SK-N-SH (cell line): ENCODE measurements around the gene PPP2R2B.

Experiments
- CHD2 ChIP-seq: fragments of 150-350 bp; IDR thresholded peaks from 2 replicates; pipeline ENCODE4 v1.6.1; 2018; ENCODE audit warnings: low read length; ENCODE audit not compliant: partially characterized antibody
- EP300 ChIP-seq, 2 experiments: IDR thresholded peaks; 2 replicates each; pipeline versions ENCODE4 v1.4.0 to v1.6.1; 2012; ENCODE audit warnings: borderline replicate concordance in 1 of 2, low read depth in 1 of 2, low read length in 1 of 2
- MXI1 ChIP-seq: IDR thresholded peaks from 2 replicates; pipeline ENCODE4 v1.6.1; 2012; ENCODE audit warnings: mild to moderate bottlenecking, low read depth, low read length, improper control_type of control experiment
- POLR2AphosphoS5 ChIP-seq: IDR thresholded peaks from 2 replicates; pipeline ENCODE4 v1.6.1; 2012; ENCODE audit warnings: low read depth, low read length
- RAD21 ChIP-seq: IDR thresholded peaks from 2 replicates; pipeline ENCODE4 v1.6.1; 2012; ENCODE audit warnings: mild to moderate bottlenecking, low read length
- RFX5 ChIP-seq: IDR thresholded peaks from 2 replicates; pipeline ENCODE4 v1.6.1; 2012; ENCODE audit warnings: mild to moderate bottlenecking, improper control_type of control experiment, low read length
- TAF1 ChIP-seq: IDR thresholded peaks from 2 replicates; pipeline ENCODE4 v1.6.1; 2012; ENCODE audit warnings: low read depth, mild to moderate bottlenecking, low read length, moderate library complexity, borderline replicate concordance
- TEAD4 ChIP-seq: IDR thresholded peaks from 2 replicates; pipeline ENCODE4 v1.4.0; 2012; ENCODE audit warnings: mild to moderate bottlenecking, borderline replicate concordance; ENCODE audit not compliant: insufficient read depth
- TF ChIP-seq, protein P1 (sequence below): fragments of 200-600 bp; sonication (generic); IDR thresholded peaks from 2 replicates; pipeline ENCODE4 v1.6.1; 2017; ENCODE audit warnings: antibody characterized with exemption, mild to moderate bottlenecking, moderate library complexity
- TF ChIP-seq, protein P2 (sequence below): IDR thresholded peaks from 2 replicates; pipeline ENCODE4 v1.4.0; 2012; ENCODE audit warnings: low read depth, borderline replicate concordance

GRCh38 chr5:146682899-146683532 lies 195.5 kb downstream of the PPP2R2B start:
- TF ChIP-seq, protein P1, sequence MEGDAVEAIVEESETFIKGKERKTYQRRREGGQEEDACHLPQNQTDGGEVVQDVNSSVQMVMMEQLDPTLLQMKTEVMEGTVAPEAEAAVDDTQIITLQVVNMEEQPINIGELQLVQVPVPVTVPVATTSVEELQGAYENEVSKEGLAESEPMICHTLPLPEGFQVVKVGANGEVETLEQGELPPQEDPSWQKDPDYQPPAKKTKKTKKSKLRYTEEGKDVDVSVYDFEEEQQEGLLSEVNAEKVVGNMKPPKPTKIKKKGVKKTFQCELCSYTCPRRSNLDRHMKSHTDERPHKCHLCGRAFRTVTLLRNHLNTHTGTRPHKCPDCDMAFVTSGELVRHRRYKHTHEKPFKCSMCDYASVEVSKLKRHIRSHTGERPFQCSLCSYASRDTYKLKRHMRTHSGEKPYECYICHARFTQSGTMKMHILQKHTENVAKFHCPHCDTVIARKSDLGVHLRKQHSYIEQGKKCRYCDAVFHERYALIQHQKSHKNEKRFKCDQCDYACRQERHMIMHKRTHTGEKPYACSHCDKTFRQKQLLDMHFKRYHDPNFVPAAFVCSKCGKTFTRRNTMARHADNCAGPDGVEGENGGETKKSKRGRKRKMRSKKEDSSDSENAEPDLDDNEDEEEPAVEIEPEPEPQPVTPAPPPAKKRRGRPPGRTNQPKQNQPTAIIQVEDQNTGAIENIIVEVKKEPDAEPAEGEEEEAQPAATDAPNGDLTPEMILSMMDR, result no peak
- TF ChIP-seq EP300 (IDR thresholded peaks at IDR 0.05; ENCODE audit: borderline replicate concordance in 1 of 2, low read depth in 1 of 2, low read length in 1 of 2), result no peak
- no peak for TF ChIP-seq TAF1
- TF ChIP-seq, protein P2, sequence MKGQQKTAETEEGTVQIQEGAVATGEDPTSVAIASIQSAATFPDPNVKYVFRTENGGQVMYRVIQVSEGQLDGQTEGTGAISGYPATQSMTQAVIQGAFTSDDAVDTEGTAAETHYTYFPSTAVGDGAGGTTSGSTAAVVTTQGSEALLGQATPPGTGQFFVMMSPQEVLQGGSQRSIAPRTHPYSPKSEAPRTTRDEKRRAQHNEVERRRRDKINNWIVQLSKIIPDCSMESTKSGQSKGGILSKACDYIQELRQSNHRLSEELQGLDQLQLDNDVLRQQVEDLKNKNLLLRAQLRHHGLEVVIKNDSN, result no peak
- TF ChIP-seq CHD2, result no peak
- TF ChIP-seq TEAD4, result no peak
- TF ChIP-seq MXI1, result no peak
- no peak for TF ChIP-seq RAD21
- TF ChIP-seq RFX5, result no peak
- TF ChIP-seq POLR2AphosphoS5, result no peak
